ENCODE data around the gene FIGNL1.

FIGNL1 gene

GRCh38 chr7:50449881-50450589 lies at the start of gene FIGNL1:
FIGNL1 (minus strand) TSS chr7:50450350; CDS start chr7:50447287, 3,063 bp downstream.
- DNase-seq = peak; percentile 94

- no peak for DNase-seq
Observed at GRCh38 chr7:50499092-50499491, 48.9 kb upstream of the FIGNL1 start.

- no peak for DNase-seq
Observed at GRCh38 chr7:50497968-50498367, 47.8 kb upstream of the FIGNL1 start.

GRCh38 chr7:50497068-50497642 lies 47.0 kb upstream of the FIGNL1 start:
- DNase-seq = no peak

- DNase-seq = no peak
Observed at GRCh38 chr7:50496569-50496968, 46.4 kb upstream of the FIGNL1 start.

GRCh38 chr7:50495746-50496145 lies 45.6 kb upstream of the FIGNL1 start:
- DNase-seq = no peak

GRCh38 chr7:50492770-50493519 lies 42.8 kb upstream of the FIGNL1 start:
- DNase-seq = no peak

GRCh38 chr7:50491943-50492342 lies 41.8 kb upstream of the FIGNL1 start:
- DNase-seq = no peak

GRCh38 chr7:50491209-50491608 lies 41.1 kb upstream of the FIGNL1 start:
- no peak for DNase-seq

GRCh38 chr7:50488379-50488778 lies 38.2 kb upstream of the FIGNL1 start:
- no peak for DNase-seq

- DNase-seq = no peak
Observed at GRCh38 chr7:50486512-50486911, 36.4 kb upstream of the FIGNL1 start.

- DNase-seq = no peak
Observed at GRCh38 chr7:50481867-50482266, 31.7 kb upstream of the FIGNL1 start.

GRCh38 chr7:50480797-50481196 lies 30.6 kb upstream of the FIGNL1 start:
- DNase-seq = no peak

- no peak for DNase-seq
Observed at GRCh38 chr7:50479743-50480517, 29.8 kb upstream of the FIGNL1 start.

GRCh38 chr7:50477640-50478039 lies 27.5 kb upstream of the FIGNL1 start:
- peak; percentile 79 for DNase-seq

- DNase-seq = no peak
Observed at GRCh38 chr7:50476953-50477625, 26.9 kb upstream of the FIGNL1 start.

- no peak for DNase-seq
Observed at GRCh38 chr7:50475340-50475739, 25.2 kb upstream of the FIGNL1 start.

- DNase-seq = no peak
Observed at GRCh38 chr7:50474382-50475160, 24.4 kb upstream of the FIGNL1 start.

GRCh38 chr7:50473531-50473930 lies 23.4 kb upstream of the FIGNL1 start:
- DNase-seq = no peak

GRCh38 chr7:50472427-50472826 lies 22.3 kb upstream of the FIGNL1 start:
- no peak for DNase-seq

GRCh38 chr7:50471970-50472369 lies 21.8 kb upstream of the FIGNL1 start:
- DNase-seq = no peak
